Measurements from ENCODE around the gene SMYD3.

GRCh38 chr1:246166841-246167240 is 340.2 kb downstream of the SMYD3 start:
- TF ChIP-seq, protein P1, sequence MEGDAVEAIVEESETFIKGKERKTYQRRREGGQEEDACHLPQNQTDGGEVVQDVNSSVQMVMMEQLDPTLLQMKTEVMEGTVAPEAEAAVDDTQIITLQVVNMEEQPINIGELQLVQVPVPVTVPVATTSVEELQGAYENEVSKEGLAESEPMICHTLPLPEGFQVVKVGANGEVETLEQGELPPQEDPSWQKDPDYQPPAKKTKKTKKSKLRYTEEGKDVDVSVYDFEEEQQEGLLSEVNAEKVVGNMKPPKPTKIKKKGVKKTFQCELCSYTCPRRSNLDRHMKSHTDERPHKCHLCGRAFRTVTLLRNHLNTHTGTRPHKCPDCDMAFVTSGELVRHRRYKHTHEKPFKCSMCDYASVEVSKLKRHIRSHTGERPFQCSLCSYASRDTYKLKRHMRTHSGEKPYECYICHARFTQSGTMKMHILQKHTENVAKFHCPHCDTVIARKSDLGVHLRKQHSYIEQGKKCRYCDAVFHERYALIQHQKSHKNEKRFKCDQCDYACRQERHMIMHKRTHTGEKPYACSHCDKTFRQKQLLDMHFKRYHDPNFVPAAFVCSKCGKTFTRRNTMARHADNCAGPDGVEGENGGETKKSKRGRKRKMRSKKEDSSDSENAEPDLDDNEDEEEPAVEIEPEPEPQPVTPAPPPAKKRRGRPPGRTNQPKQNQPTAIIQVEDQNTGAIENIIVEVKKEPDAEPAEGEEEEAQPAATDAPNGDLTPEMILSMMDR (IDR thresholded peaks at IDR 0.05): no peak
- TF ChIP-seq EZH2 (IDR thresholded peaks at IDR 0.05; ENCODE audit: borderline replicate concordance, insufficient read depth, low read depth, low read length, poor library complexity, severe bottlenecking): no peak
